Endothelial cell of umbilical vein (primary cell): Measurements from ENCODE around the gene YBX1. TPM values are rescaled to one million over a fixed set of nuclear protein-coding genes. Genes with fewer than 3 reads are reported as not detected.

Experiments
- BruUV-seq: library from RNA; stranded (reverse); fragments of 400-500 nt; replicated peaks from 2 replicates; lab custom pipeline; 2021; lab: Mats Ljungman, UMichigan
- CTCF ChIA-PET: fragments of 300-600, 350-600 bp; sonication (Branson Sonifier 250); formaldehyde crosslinking; loops from one replicate; lab custom pipeline; 2021; ENCODE audit warnings: antibody characterized with exemption, inconsistent platforms; lab: Charles Lee
- POLR2A ChIA-PET: fragments of 300-600, 350-600 bp; sonication (Branson Sonifier 250); formaldehyde crosslinking; loops from one replicate; lab custom pipeline; 2021; ENCODE audit warnings: antibody characterized with exemption, inconsistent platforms; lab: Charles Lee
- DNase-seq: peaks from one replicate; pipeline ENCODE4 v3.0.0-alpha.2; 2011; ENCODE audit warnings: low read depth, low spot score
- FAIRE-seq: peaks from 2 replicates; lab custom pipeline; 2011; peaks lifted over from hg19 to GRCh38; lab: Jason Lieb, UNC
- H2AFZ ChIP-seq: 2 replicates; pipeline ENCODE4 v1.6.0; 2012; ENCODE audit warnings: low read depth, low read length, control low read depth, inconsistent platforms
- H3K27ac ChIP-seq: 2 replicates; pipeline ENCODE4 v1.5.1; 2011; ENCODE audit warnings: low read depth, mild to moderate bottlenecking, control low read depth, low read length, moderate library complexity; ENCODE audit not compliant: insufficient read depth
- H3K27me3 ChIP-seq, 2 experiments: 2 replicates each; pipeline versions ENCODE4 v1.6.0 to v1.6.1; 2011; ENCODE audit warnings: low read length in 2 of 2, mixed read lengths in 1 of 2; ENCODE audit not compliant: control insufficient read depth in 2 of 2, insufficient read depth in 2 of 2
- H3K36me3 ChIP-seq, 2 experiments: 2 replicates in 1 of 2; 3 replicates in 1 of 2; pipeline ENCODE4 v1.5.1; 2011; ENCODE audit warnings: low read length in 2 of 2, mild to moderate bottlenecking in 1 of 2, moderate library complexity in 1 of 2; ENCODE audit not compliant: control insufficient read depth in 2 of 2, insufficient read depth in 2 of 2; ENCODE audit errors: extremely low read depth in 1 of 2
- H3K4me1 ChIP-seq: 3 replicates; pipeline ENCODE4 v1.5.1; 2011; ENCODE audit warnings: mild to moderate bottlenecking, low read length; ENCODE audit not compliant: control insufficient read depth, insufficient read depth; ENCODE audit errors: extremely low read depth
- H3K4me2 ChIP-seq: 2 replicates; pipeline ENCODE4 v1.6.1; 2011; ENCODE audit warnings: low read length, control low read depth, mixed read lengths; ENCODE audit not compliant: insufficient read depth
- H3K4me3 ChIP-seq, 3 experiments: fragments of 200-600 bp in 1 of 3; sonication (generic), shearing (Covaris generic) in 1 of 3; replicated peaks in 1 of 3; 2 replicates each; pipeline ENCODE4 v1.5.1; 2011 to 2016; ENCODE audit warnings: control low read depth in 3 of 3, low read length in 3 of 3, mild to moderate bottlenecking in 2 of 3, inconsistent platforms in 1 of 3, low read depth in 1 of 3, moderate library complexity in 1 of 3; ENCODE audit not compliant: insufficient read depth in 1 of 3
- H3K79me2 ChIP-seq: 2 replicates; pipeline ENCODE4 v1.6.0; 2012; ENCODE audit warnings: low read length, inconsistent platforms; ENCODE audit not compliant: control insufficient read depth, insufficient read depth
- H3K9ac ChIP-seq: replicated peaks from 2 replicates; pipeline ENCODE3; 2011; ENCODE audit warnings: low read length, control low read depth; ENCODE audit not compliant: insufficient read depth; ENCODE audit errors: extremely low read depth
- H3K9me1 ChIP-seq: replicated peaks from 3 replicates; pipeline ENCODE4 v1.6.0; 2011; ENCODE audit warnings: mild to moderate bottlenecking, low read length; ENCODE audit not compliant: control insufficient read depth, insufficient read depth; ENCODE audit errors: extremely low read depth
- H3K9me3 ChIP-seq: replicated peaks from 2 replicates; pipeline ENCODE4 v1.5.1; 2012; ENCODE audit warnings: low read length, inconsistent platforms; ENCODE audit not compliant: control insufficient read depth, insufficient read depth
- H4K20me1 ChIP-seq: replicated peaks from 2 replicates; pipeline ENCODE3; 2011; ENCODE audit warnings: mild to moderate bottlenecking, low read length; ENCODE audit not compliant: control insufficient read depth, insufficient read depth; ENCODE audit errors: extremely low read depth
- EZH2 ChIP-seq: IDR thresholded peaks from 2 replicates; pipeline ENCODE4 v1.6.1; 2012; ENCODE audit warnings: borderline replicate concordance, low read depth, mild to moderate bottlenecking, moderate library complexity, low read length, inconsistent platforms; ENCODE audit not compliant: severe bottlenecking
- FOS ChIP-seq: IDR thresholded peaks from 2 replicates; pipeline ENCODE4 v1.6.1; 2011; ENCODE audit warnings: mild to moderate bottlenecking, low read length, moderate library complexity, borderline replicate concordance; ENCODE audit not compliant: insufficient read depth
- GATA2 ChIP-seq: IDR thresholded peaks from 2 replicates; pipeline ENCODE4 v1.7.0; 2011; ENCODE audit warnings: low read depth, mild to moderate bottlenecking, moderate library complexity, mixed read lengths, low read length; ENCODE audit not compliant: insufficient read length, insufficient read depth
- JUN ChIP-seq: IDR thresholded peaks from 2 replicates; pipeline ENCODE4 v1.6.1; 2011; ENCODE audit warnings: borderline replicate concordance, low read depth; ENCODE audit not compliant: insufficient read length, insufficient read depth
- MYC ChIP-seq: IDR thresholded peaks from one replicate; pipeline ENCODE4 v1.6.1; 2011; ENCODE audit warnings: mild to moderate bottlenecking, low read depth, low read length
- POLR2A ChIP-seq: IDR thresholded peaks from 2 replicates; pipeline ENCODE4 v1.6.1; 2012; ENCODE audit warnings: low read depth, mild to moderate bottlenecking, control low read depth, low read length
- POLR2AphosphoS5 ChIP-seq: IDR thresholded peaks from 2 replicates; pipeline ENCODE4 v1.6.1; 2012; ENCODE audit warnings: low read depth, mild to moderate bottlenecking, control low read depth, low read length, moderate library complexity; ENCODE audit not compliant: insufficient read depth
- dilution Hi-C: fragments of 300-500 bp; cut with MboI; formaldehyde crosslinking; loops from one replicate; pipeline ENCODE4 v1.15.0; 2019; ENCODE audit warnings: low sequenced_read_pairs; ENCODE audit not compliant: extremely low pct_ligation_motif_present
- intact Hi-C: fragments of 100-400 bp; cut with micrococcal nuclease; formaldehyde crosslinking; loops from one replicate; pipeline ENCODE4 v1.10.0; 2022
- polyA plus RNA-seq, 4 experiments: library from polyadenylated mRNA; depleted of rRNA in 3 of 4; stranded (reverse) in 3 of 4; unstranded in 1 of 4; fragments of >200 nt; gene quantifications; 2 replicates each; pipeline versions ENCODE4 v1.2.1 to v1.2.3, GENCODE V29; 2011 to 2012; ENCODE audit warnings: missing spikeins in 1 of 4
- total RNA-seq: library from RNA; stranded (reverse); gene quantifications from 2 replicates; pipeline ENCODE4 v1.2.3, GENCODE V29; 2021
- TF ChIP-seq, protein P1 (sequence below): IDR thresholded peaks from 2 replicates; pipeline ENCODE4 v1.6.1; 2011; ENCODE audit not compliant: insufficient read depth, insufficient read length
- TF ChIP-seq, protein P2 (sequence below), 2 donors: IDR thresholded peaks; 1 replicate in 1 of 2; 2 replicates in 1 of 2; pipeline ENCODE4 v1.5.1; 2011; ENCODE audit warnings: low read length in 2 of 2, mild to moderate bottlenecking in 2 of 2, moderate library complexity in 2 of 2, control low read depth in 1 of 2, inconsistent platforms in 1 of 2, low read depth in 1 of 2; ENCODE audit not compliant: insufficient read depth in 1 of 2; ENCODE audit errors: extremely low read depth in 1 of 2

YBX1 gene
- total and polyA plus RNA-seq, 2 donors (not counting 3 experiments of a cell fraction or from before 2014, with no cell fraction given): 430 to 783 TPM

DNA sequence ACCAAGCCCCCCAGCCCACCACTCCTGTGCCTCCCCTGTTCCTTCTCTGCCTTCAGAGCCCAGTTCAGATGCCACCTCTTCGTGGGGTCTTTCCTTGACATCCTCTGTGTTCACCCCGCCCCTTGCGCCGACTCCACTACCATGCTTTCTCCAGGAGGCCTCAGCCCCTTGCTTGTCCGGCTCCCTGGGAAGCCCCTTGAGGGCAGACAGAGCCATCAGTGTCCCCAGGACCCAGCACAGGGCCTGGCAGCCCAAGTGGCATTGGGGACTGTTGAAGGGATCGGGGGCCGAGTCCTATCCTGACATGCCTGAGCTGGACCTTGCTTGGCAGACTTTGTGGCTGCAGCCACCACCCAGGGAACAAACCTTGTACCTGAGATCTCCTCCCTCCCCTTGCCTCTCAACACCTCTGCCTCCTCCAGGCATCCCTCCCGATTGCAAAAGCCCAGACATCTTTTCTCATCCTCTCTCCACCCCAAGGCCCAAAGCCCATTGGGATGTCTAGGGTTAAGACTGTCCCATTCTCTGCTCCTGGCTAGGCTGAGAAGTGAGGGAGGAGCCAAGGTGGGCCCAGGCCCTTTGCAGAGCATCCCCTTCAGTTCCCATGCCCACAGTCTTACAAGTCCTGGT is 54.5 kb downstream of the YBX1 start:
- no TSS peak for BruUV-seq
- H3K4me3 ChIP-seq: no peak overlapping the region
- H3K9me3 ChIP-seq: no peaks in the 10 kb centered on the region
- H3K4me2 ChIP-seq: no peak overlapping the region
- ChIA-PET POLR2A (no interaction called here), CTCF (interaction anchor here (1.0 to 3.4 kb wide), 3 partner anchors 10 to 159 kb away, joined by 5 to 12 read pairs (median 7); no protein-coding TSS in a partner anchor)
- H3K27ac ChIP-seq: no peak overlapping the region
- H2AFZ ChIP-seq: no peak overlapping the region
- H3K4me1 ChIP-seq: no peaks in the 10 kb centered on the region
- H3K36me3 ChIP-seq: no peaks in the 10 kb centered on the region
- FAIRE-seq: no peak
- H3K9ac ChIP-seq: no peak overlapping the region
- TF ChIP-seq POLR2A (no peak), JUN (no peak), MYC (no peak), GATA2 (no peak), FOS (no peak), EZH2 (no peak), POLR2AphosphoS5 (no peak)
- TF ChIP-seq, protein P1, sequence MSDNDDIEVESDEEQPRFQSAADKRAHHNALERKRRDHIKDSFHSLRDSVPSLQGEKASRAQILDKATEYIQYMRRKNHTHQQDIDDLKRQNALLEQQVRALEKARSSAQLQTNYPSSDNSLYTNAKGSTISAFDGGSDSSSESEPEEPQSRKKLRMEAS: no peak
- TF ChIP-seq, protein P2, sequence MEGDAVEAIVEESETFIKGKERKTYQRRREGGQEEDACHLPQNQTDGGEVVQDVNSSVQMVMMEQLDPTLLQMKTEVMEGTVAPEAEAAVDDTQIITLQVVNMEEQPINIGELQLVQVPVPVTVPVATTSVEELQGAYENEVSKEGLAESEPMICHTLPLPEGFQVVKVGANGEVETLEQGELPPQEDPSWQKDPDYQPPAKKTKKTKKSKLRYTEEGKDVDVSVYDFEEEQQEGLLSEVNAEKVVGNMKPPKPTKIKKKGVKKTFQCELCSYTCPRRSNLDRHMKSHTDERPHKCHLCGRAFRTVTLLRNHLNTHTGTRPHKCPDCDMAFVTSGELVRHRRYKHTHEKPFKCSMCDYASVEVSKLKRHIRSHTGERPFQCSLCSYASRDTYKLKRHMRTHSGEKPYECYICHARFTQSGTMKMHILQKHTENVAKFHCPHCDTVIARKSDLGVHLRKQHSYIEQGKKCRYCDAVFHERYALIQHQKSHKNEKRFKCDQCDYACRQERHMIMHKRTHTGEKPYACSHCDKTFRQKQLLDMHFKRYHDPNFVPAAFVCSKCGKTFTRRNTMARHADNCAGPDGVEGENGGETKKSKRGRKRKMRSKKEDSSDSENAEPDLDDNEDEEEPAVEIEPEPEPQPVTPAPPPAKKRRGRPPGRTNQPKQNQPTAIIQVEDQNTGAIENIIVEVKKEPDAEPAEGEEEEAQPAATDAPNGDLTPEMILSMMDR (IDR thresholded peaks at IDR 0.05; ENCODE audit: extremely low read depth in 1 of 2, insufficient read depth in 1 of 2, low read depth in 1 of 2, low read length in 2 of 2): no peak
- intact Hi-C loops (no loop called here), dilution Hi-C loops (no loop called here)
- H3K27me3 ChIP-seq: no peaks in the 10 kb centered on the region
- H4K20me1 ChIP-seq: no peaks in the 10 kb centered on the region
- DNase-seq: no peak
- H3K9me1 ChIP-seq: no peaks in the 10 kb centered on the region
- H3K79me2 ChIP-seq: no peaks in the 10 kb centered on the region
